Tibial nerve (tissue), 4 donors: ENCODE data around the gene DPH5.

Experiments used
- CTCF ChIP-seq, 5 experiments: fragments of 200-600 bp in 3 of 5; fragments of 450-650 bp in 2 of 5; sonication (generic) in 3 of 5; IDR thresholded peaks; one replicate each; pipeline ENCODE4 v1.5.1; 2016 to 2019; ENCODE audit warnings: antibody characterized with exemption in 5 of 5, mild to moderate bottlenecking in 3 of 5, moderate library complexity in 2 of 5
- EP300 ChIP-seq, 2 donors: sonication (generic); formaldehyde crosslinking; IDR thresholded peaks; one replicate each; pipeline ENCODE4 v1.6.1; 2017; ENCODE audit warnings: antibody characterized with exemption in 2 of 2, mild to moderate bottlenecking in 1 of 2
- POLR2A ChIP-seq, 2 donors: fragments of 450-650 bp; IDR thresholded peaks; one replicate each; pipeline ENCODE4 v1.6.1; 2017; ENCODE audit warnings: antibody characterized with exemption in 2 of 2, mild to moderate bottlenecking in 2 of 2, moderate library complexity in 2 of 2

DNA sequence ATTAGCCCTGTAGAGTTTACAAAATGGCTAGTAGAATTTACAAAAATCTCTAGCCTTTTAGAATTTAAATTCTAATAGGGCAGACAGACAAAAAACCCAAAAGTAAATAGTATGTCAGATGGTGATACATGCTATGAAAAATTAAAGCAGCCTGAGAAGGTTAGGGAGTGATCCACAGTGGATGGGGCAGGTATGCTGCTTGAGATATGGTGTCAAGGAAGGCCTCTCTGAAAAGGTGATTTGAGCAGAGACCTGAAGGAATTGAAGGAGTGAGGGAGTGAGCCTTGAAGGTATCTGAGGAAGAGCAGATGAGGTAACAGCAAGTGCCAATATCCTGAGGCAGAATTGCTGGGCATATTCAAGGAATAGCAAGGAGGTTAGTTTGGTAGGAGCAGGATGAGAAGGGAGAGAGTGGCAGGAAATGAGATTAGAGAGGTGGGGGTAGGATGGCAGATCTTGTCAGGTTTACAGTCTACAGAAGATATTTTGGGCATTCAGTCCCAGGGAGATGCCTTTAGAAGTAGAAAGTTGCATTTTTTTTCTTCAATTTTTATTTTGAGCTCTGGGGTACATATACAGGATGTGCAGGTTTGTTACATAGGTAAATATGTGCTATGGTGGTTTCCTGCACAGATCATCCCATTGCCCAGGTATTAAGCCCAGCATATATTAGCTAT is 40.8 kb upstream of the DPH5 start:
- TF ChIP-seq CTCF (IDR thresholded peaks at IDR 0.05) (no peak), POLR2A (IDR thresholded peaks at IDR 0.05) (no peak), EP300 (IDR thresholded peaks at IDR 0.05) (no peak)
